Measurements from ENCODE around the gene COQ4.

The COQ4 gene

GRCh38 chr9:128292009-128292408, 30.6 kb upstream of the COQ4 start:
- peaks cover 20% of the 10 kb centered on the region for H3K36me3 Mint-ChIP-seq (ENCODE audit: low read depth)
- no peaks in the 10 kb centered on the region for H3K4me1 Mint-ChIP-seq (ENCODE audit: low read depth)
- intact Hi-C loops (cut with micrococcal nuclease): no loop called here
- H3K4me3 Mint-ChIP-seq: no peak overlapping the region
- H3K27me3 Mint-ChIP-seq: no peaks in the 10 kb centered on the region
- no peaks in the 10 kb centered on the region for H3K9me3 Mint-ChIP-seq
- no peak overlapping the region for H3K27ac Mint-ChIP-seq

- H3K9me3 Mint-ChIP-seq: no peaks in the 10 kb centered on the region
- no peaks in the 10 kb centered on the region for H3K27me3 Mint-ChIP-seq
- peaks cover 15% of the 10 kb centered on the region for H3K36me3 Mint-ChIP-seq (ENCODE audit: low read depth)
- H3K4me1 Mint-ChIP-seq (ENCODE audit: low read depth): no peaks in the 10 kb centered on the region
- intact Hi-C loops (cut with micrococcal nuclease): no loop called here
- H3K27ac Mint-ChIP-seq: no peak overlapping the region
- H3K4me3 Mint-ChIP-seq: no peak overlapping the region
Observed at GRCh38 chr9:128293091-128293490, 29.5 kb upstream of the COQ4 start.

GRCh38 chr9:128294142-128294541, 28.5 kb upstream of the COQ4 start:
- Mint-ChIP-seq H3K4me3 (no peak overlapping the region), H3K27me3 (no peaks in the 10 kb centered on the region), H3K9me3 (no peaks in the 10 kb centered on the region), H3K36me3 (ENCODE audit: low read depth) (peaks cover 4% of the 10 kb centered on the region), H3K27ac (no peak overlapping the region), H3K4me1 (ENCODE audit: low read depth) (no peaks in the 10 kb centered on the region)
- intact Hi-C loops (cut with micrococcal nuclease): no loop called here

GRCh38 chr9:128296340-128297220, 26.1 kb upstream of the COQ4 start:
- no peak overlapping the region for H3K4me3 Mint-ChIP-seq
- intact Hi-C loops (cut with micrococcal nuclease): loop anchor here (5.0 kb wide), 1 partner anchor 116 kb away; no protein-coding TSS in a partner anchor
- no peaks in the 10 kb centered on the region for H3K36me3 Mint-ChIP-seq (ENCODE audit: low read depth)
- no peak overlapping the region for H3K27ac Mint-ChIP-seq
- no peaks in the 10 kb centered on the region for H3K4me1 Mint-ChIP-seq (ENCODE audit: low read depth)
- H3K27me3 Mint-ChIP-seq: no peaks in the 10 kb centered on the region
- H3K9me3 Mint-ChIP-seq: no peaks in the 10 kb centered on the region

- no peaks in the 10 kb centered on the region for H3K36me3 Mint-ChIP-seq (ENCODE audit: low read depth)
- H3K27me3 Mint-ChIP-seq: no peaks in the 10 kb centered on the region
- H3K27ac Mint-ChIP-seq: no peak overlapping the region
- H3K4me1 Mint-ChIP-seq (ENCODE audit: low read depth): no peaks in the 10 kb centered on the region
- H3K4me3 Mint-ChIP-seq: no peak overlapping the region
- intact Hi-C loops (cut with micrococcal nuclease): loop anchor here (5.0 kb wide), 1 partner anchor 115 kb away; no protein-coding TSS in a partner anchor
- no peaks in the 10 kb centered on the region for H3K9me3 Mint-ChIP-seq
Observed at GRCh38 chr9:128297221-128297773, 25.3 kb upstream of the COQ4 start.

GRCh38 chr9:128298535-128299482, 23.8 kb upstream of the COQ4 start:
- H3K4me3 Mint-ChIP-seq: no peak overlapping the region
- H3K27ac Mint-ChIP-seq: no peak overlapping the region
- intact Hi-C loops (cut with micrococcal nuclease): loop anchor here (5.0 kb wide), 1 partner anchor 113 kb away; no protein-coding TSS in a partner anchor
- no peaks in the 10 kb centered on the region for H3K36me3 Mint-ChIP-seq (ENCODE audit: low read depth)
- H3K27me3 Mint-ChIP-seq: no peaks in the 10 kb centered on the region
- no peaks in the 10 kb centered on the region for H3K9me3 Mint-ChIP-seq
- no peaks in the 10 kb centered on the region for H3K4me1 Mint-ChIP-seq (ENCODE audit: low read depth)

- peaks cover 15% of the 10 kb centered on the region for H3K36me3 Mint-ChIP-seq (ENCODE audit: low read depth)
- H3K27ac Mint-ChIP-seq: no peak overlapping the region
- no peak overlapping the region for H3K4me3 Mint-ChIP-seq
- no peaks in the 10 kb centered on the region for H3K4me1 Mint-ChIP-seq (ENCODE audit: low read depth)
- H3K27me3 Mint-ChIP-seq: no peaks in the 10 kb centered on the region
- H3K9me3 Mint-ChIP-seq: no peaks in the 10 kb centered on the region
- intact Hi-C loops (cut with micrococcal nuclease): no loop called here
Observed at GRCh38 chr9:128304136-128304970, 18.3 kb upstream of the COQ4 start.

- H3K27me3 Mint-ChIP-seq: no peaks in the 10 kb centered on the region
- H3K4me1 Mint-ChIP-seq (ENCODE audit: low read depth): no peaks in the 10 kb centered on the region
- H3K4me3 Mint-ChIP-seq: no peak overlapping the region
- intact Hi-C loops (cut with micrococcal nuclease): no loop called here
- H3K36me3 Mint-ChIP-seq (ENCODE audit: low read depth): peaks cover 21% of the 10 kb centered on the region
- H3K27ac Mint-ChIP-seq: no peak overlapping the region
- no peaks in the 10 kb centered on the region for H3K9me3 Mint-ChIP-seq
Observed at GRCh38 chr9:128304971-128305288, 17.7 kb upstream of the COQ4 start.

GRCh38 chr9:128309551-128309950, 13.1 kb upstream of the COQ4 start:
- Mint-ChIP-seq H3K4me1 (ENCODE audit: low read depth) (no peaks in the 10 kb centered on the region), H3K27ac (no peak overlapping the region), H3K9me3 (no peaks in the 10 kb centered on the region), H3K4me3 (no peak overlapping the region), H3K36me3 (ENCODE audit: low read depth) (peaks cover 67% of the 10 kb centered on the region), H3K27me3 (no peaks in the 10 kb centered on the region)
- intact Hi-C loops (cut with micrococcal nuclease): no loop called here

GRCh38 chr9:128310461-128310860, 12.2 kb upstream of the COQ4 start:
- Mint-ChIP-seq H3K27me3 (no peaks in the 10 kb centered on the region), H3K4me3 (no peak overlapping the region), H3K4me1 (ENCODE audit: low read depth) (no peaks in the 10 kb centered on the region), H3K36me3 (ENCODE audit: low read depth) (peaks cover 71% of the 10 kb centered on the region), H3K9me3 (no peaks in the 10 kb centered on the region), H3K27ac (no peak overlapping the region)
- intact Hi-C loops (cut with micrococcal nuclease): no loop called here

GRCh38 chr9:128314697-128315096, 7.9 kb upstream of the COQ4 start:
- intact Hi-C loops (cut with micrococcal nuclease): no loop called here
- H3K9me3 Mint-ChIP-seq: no peaks in the 10 kb centered on the region
- H3K27me3 Mint-ChIP-seq: no peaks in the 10 kb centered on the region
- no peak overlapping the region for H3K27ac Mint-ChIP-seq
- H3K36me3 Mint-ChIP-seq (ENCODE audit: low read depth): peaks cover 84% of the 10 kb centered on the region
- no peak overlapping the region for H3K4me3 Mint-ChIP-seq
- no peaks in the 10 kb centered on the region for H3K4me1 Mint-ChIP-seq (ENCODE audit: low read depth)

GRCh38 chr9:128316421-128316820, 6.2 kb upstream of the COQ4 start:
- Mint-ChIP-seq H3K4me3 (no peak overlapping the region), H3K4me1 (ENCODE audit: low read depth) (no peaks in the 10 kb centered on the region), H3K27me3 (no peaks in the 10 kb centered on the region), H3K9me3 (no peaks in the 10 kb centered on the region), H3K27ac (no peak overlapping the region), H3K36me3 (ENCODE audit: low read depth) (peaks cover 77% of the 10 kb centered on the region)
- intact Hi-C loops (cut with micrococcal nuclease): no loop called here

- Mint-ChIP-seq H3K9me3 (no peaks in the 10 kb centered on the region), H3K27me3 (no peaks in the 10 kb centered on the region), H3K4me1 (ENCODE audit: low read depth) (no peaks in the 10 kb centered on the region), H3K27ac (no peak overlapping the region), H3K4me3 (no peak overlapping the region), H3K36me3 (ENCODE audit: low read depth) (peaks cover 71% of the 10 kb centered on the region)
- intact Hi-C loops (cut with micrococcal nuclease): no loop called here
Observed at GRCh38 chr9:128317629-128318028, 5.0 kb upstream of the COQ4 start.
